Stimulated activated naive CD8-positive, alpha-beta T cell treated with anti-CD3 and anti-CD28 coated beads, Interleukin-15, Interleukin-2, amounts not matched to agents 100 U/mL and 50 U/mL, for 24 hours (primary cell): Measurements from ENCODE around the gene PHACTR3.

Experiments used
- ATAC-seq: fragments of 150-1000 bp; cut with Tn5 transposase; one replicate; pipeline ENCODE4 v1.10.0; 2021
- DNase-seq: peaks from one replicate; pipeline ENCODE4 v3.0.0; 2021

The PHACTR3 gene

GRCh38 chr20:59731376-59731775 is 127.0 kb downstream of the PHACTR3 start:
- DNase-seq (no peak), ATAC-seq (no peak)

- no peak for ATAC-seq
- DNase-seq = no peak
These were observed 129.0 kb downstream of the PHACTR3 start for GRCh38 chr20:59733351-59733750.

GRCh38 chr20:59735486-59735885 is 131.1 kb downstream of the PHACTR3 start:
- ATAC-seq = no peak
- no peak for DNase-seq

- no peak for ATAC-seq
- no peak for DNase-seq
These were observed 131.6 kb downstream of the PHACTR3 start for GRCh38 chr20:59735917-59736316.

DNA sequence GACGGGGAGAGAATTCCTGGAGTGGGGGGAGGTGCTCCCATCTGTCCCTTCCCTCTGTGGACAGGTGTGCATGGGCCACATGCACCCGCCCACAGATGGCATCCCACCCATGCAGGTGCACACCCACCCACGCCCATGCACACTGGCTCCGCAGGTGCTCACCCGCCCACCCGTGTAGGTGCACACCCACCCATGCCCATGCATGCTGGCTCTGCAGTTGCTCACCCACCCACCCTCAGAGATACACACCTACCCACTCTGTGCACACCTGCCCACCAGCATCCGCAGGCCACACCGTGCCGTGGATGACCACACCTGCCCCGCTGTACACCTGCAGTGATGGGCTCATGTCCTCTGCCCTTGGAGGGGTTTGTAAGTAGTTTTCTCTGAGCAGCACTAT is 132.0 kb downstream of the PHACTR3 start:
- DNase-seq = no peak
- no peak for ATAC-seq

DNA sequence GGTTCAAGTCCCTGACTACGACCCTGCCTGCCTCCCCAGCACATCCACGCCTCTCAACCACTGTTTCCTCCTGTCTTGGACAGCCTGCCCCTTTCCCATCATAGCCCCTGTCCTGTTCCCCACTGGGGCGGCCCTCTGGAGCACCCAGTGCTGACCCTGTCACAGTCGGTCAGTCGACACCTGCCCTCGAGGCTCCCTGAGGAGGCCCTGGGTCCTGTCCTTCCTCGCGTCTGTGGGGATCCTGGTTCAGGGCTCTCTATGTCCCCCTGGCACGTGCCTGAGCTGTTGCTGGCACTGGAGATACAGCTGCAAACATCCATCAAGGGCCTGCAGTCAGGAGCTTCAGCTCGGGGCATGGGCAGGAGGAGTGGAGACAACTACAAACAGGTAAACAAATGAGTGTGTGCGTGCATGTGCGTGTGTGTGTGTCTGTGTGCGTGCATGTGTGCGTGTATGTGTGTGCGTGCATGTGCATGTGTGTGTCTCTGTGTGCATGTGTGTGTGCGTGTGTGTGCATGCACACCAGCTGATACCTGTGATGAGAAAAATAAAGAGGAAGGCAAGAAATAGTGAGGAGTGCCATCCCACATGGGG is 132.8 kb downstream of the PHACTR3 start:
- no peak for DNase-seq
- no peak for ATAC-seq

GRCh38 chr20:59737816-59738215 is 133.5 kb downstream of the PHACTR3 start:
- ATAC-seq = no peak
- DNase-seq = no peak

DNA sequence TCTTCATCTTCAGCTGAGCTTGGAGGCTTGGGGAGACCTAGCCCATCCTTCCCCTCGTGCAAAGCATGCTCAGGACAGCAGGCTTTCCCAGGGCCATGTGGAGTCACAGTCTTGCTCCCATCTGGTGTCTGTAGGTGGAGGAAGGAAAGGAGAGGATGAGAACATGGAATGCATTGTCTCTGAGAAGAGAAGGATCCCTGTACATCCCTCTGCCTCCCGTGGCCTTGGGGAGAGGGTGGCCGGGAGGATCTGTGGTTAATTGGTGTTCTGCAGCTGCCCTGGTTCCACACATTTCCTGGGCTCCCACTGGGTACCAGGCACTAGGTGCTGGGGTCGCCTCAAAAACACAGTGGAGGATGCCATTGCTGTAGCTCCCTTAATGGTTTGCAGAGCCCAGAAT is 134.5 kb downstream of the PHACTR3 start:
- DNase-seq = no peak
- no peak for ATAC-seq

GRCh38 chr20:59740621-59741020 is 136.3 kb downstream of the PHACTR3 start:
- DNase-seq = no peak

DNA sequence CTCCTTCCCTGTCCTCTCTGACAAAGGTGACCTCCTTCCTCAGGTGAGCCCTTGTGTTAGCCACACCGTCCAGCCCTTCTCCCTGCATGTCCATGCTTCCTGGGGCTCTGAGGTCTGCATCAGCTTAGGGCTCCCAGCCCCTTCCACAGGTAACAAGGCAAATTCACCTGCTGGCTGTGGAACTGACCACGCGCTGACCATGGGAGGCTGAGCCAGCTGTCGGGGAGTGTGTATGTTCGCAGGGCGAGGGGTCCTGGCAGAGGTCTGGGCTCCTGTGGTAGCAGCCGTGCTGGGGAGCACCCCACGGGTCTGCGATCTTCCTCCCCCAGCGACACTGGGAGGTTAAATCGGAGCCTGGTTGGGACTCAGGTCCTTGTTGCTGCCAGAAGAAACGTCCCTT is 136.7 kb downstream of the PHACTR3 start:
- no peak for ATAC-seq
- no peak for DNase-seq

More at GRCh38 chr20:59740621-59741020, 136.3 kb downstream of the PHACTR3 start:
- ATAC-seq = no peak

DNA sequence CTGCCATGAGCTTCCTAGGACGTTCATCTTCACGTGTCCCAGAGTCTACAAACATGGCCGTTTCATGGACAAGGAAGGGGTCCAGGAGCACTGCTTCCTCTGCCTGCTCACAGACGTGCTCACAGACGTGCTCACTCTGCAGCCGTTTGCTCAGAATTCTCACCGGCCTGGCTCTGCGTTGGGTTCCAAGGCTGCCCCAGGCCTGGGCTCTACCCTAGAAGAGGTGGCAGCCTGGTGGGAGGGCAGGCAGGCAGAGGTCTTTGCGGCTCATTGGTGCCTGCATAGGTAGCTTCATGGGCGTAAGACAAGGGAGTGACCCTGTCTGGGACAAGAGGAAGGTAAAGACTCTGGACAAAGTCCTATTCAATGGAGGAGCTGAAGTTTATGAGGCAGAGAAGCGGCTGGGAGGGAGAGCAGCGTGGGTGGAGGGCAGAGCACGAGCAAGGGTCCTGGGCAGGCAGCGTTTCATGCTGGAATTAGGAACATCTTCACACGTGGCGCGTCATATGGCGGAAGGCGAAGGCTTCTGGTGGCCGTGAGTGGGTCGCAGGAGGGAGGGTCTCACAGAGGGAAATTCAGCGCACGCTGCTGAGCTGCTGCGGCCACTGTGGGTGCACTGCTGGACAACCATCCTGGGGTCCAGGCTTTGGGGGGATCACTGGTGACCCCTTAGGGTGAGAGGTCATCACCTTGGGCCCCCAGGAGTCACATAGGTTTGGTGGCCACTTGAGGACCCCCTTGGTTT is 138.2 kb downstream of the PHACTR3 start:
- ATAC-seq (no peak), DNase-seq (no peak)

- DNase-seq = no peak
- ATAC-seq = no peak
These were observed 139.0 kb downstream of the PHACTR3 start for GRCh38 chr20:59743308-59743707.

GRCh38 chr20:59743767-59744485 is 139.6 kb downstream of the PHACTR3 start:
- ATAC-seq = no peak
- DNase-seq = no peak

GRCh38 chr20:59744756-59745155 is 140.4 kb downstream of the PHACTR3 start:
- ATAC-seq (no peak), DNase-seq (no peak)

DNA sequence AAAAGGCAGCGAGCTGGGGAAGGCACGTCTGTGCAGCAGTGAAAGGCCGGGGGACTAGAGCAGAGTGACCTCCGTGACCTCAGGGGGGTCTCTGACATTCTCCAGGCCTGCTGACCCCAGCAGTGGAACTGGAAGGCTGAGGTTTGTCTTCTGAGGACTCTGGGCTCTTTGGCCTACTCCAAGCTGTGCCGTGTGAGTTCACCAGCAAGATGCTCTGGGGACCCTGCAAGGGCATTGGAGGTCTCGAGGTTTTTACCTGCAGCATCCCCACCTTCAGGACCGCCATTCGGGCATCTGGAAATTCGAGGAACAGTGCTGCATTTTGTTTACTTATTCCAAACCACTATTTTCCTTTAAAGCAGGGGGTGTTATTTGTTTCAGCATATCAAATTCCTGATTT is 140.9 kb downstream of the PHACTR3 start:
- ATAC-seq (no peak), DNase-seq (no peak)

GRCh38 chr20:59745716-59746115 is 141.4 kb downstream of the PHACTR3 start:
- DNase-seq = no peak
- no peak for ATAC-seq

DNA sequence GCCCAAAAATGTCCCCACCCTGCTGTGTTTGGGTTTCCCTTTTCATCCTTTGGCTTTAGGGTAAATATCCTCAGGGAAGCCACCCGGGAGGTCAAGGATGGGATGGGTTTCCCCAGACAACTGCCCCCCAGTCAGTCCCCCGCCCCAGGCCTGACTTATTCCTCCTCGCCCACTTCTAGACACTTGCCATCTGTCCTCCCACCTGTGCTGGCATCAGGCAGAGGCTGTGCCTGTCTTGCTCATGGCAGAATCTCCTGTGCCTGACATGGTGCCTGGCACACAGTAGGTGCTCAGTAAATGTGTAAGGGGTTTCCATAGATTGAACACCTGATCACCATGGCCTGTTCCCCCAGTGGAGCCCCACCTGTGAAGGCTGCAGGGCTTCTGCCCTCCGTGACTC is 141.8 kb downstream of the PHACTR3 start:
- no peak for DNase-seq
- ATAC-seq = no peak

- DNase-seq (no peak), ATAC-seq (peak; percentile 10)
These were observed 143.6 kb downstream of the PHACTR3 start for GRCh38 chr20:59747671-59748515.

GRCh38 chr20:59748619-59749191 is 144.4 kb downstream of the PHACTR3 start:
- ATAC-seq = no peak
- DNase-seq = no peak

DNA sequence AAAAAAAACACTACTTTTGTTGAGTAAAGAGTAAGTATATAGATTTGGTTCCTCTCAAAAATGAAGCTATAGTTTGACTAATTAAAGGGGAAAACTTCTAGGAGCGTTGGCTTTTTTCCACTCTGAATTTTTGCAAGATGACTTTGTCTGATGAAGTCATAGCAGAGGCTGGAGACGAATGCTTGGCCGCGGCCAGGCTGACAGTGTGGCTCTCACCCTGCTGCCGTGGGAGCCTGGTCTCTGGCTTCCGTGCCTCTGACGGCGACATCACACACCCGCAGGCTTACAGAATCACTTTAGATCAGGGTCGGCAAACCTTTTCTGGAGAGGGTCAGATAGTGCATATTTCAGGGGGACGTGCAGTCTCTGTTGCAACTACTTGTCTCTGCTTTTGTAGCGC is 145.0 kb downstream of the PHACTR3 start:
- DNase-seq = no peak
- ATAC-seq = no peak

GRCh38 chr20:59750209-59750840 is 146.0 kb downstream of the PHACTR3 start:
- DNase-seq (no peak), ATAC-seq (no peak)
